ENCODE results near the gene C17orf107. TPM values are rescaled to one million over a fixed set of nuclear protein-coding genes. Genes with fewer than 3 reads are reported as not detected.

C17orf107 gene
- total and polyA plus RNA-seq, 2 of the 13 experiments (the other 11 are each of a cell fraction or from before 2014, with no cell fraction given) = 0.20 to 0.59 TPM

- TF ChIP-seq NRL (CRISPR knock-in tag; IDR thresholded peaks at IDR 0.05; ENCODE audit: borderline replicate concordance) (no peak), ZNF230 (CRISPR knock-in tag; IDR thresholded peaks at IDR 0.05) (no peak), HINFP (CRISPR knock-in tag; IDR thresholded peaks at IDR 0.05; ENCODE audit: low read depth) (no peak), RAD21 (CRISPR knock-in tag; IDR thresholded peaks at IDR 0.05) (no peak), SMYD3 (CRISPR knock-in tag; IDR thresholded peaks at IDR 0.05) (no peak), ZC3H13 (CRISPR knock-in tag; IDR thresholded peaks at IDR 0.05) (0 out of 2 replicates have a peak, but pooled peaks have one; percentile 38), SMAD3 (CRISPR knock-in tag; IDR thresholded peaks at IDR 0.05) (no peak), KMT2A (CRISPR knock-in tag; IDR thresholded peaks at IDR 0.05) (no peak), AKNA (CRISPR knock-in tag; IDR thresholded peaks at IDR 0.05; ENCODE audit: borderline replicate concordance) (no peak), ZMAT5 (CRISPR knock-in tag; IDR thresholded peaks at IDR 0.05; ENCODE audit: borderline replicate concordance, low read depth) (no peak), ZNF431 (CRISPR knock-in tag; IDR thresholded peaks at IDR 0.05; ENCODE audit: borderline replicate concordance, low read depth) (no peak), ETS1 (CRISPR knock-in tag; IDR thresholded peaks at IDR 0.05) (no peak), MBD4 (IDR thresholded peaks at IDR 0.05; ENCODE audit: borderline replicate concordance, low read length) (no peak), ETV6 (CRISPR knock-in tag; conservative IDR thresholded peaks at IDR 0.05) (no peak), KLF6 (CRISPR knock-in tag; IDR thresholded peaks at IDR 0.05) (no peak), NONO (IDR thresholded peaks at IDR 0.05) (no peak), NONO (CRISPR knock-in tag; conservative IDR thresholded peaks at IDR 0.05) (peak; percentile 76; the same call in 1 of the 2 replicates), NFE2L2 (IDR thresholded peaks at IDR 0.05; ENCODE audit: low read length) (no peak), AFF4 (CRISPR knock-in tag; IDR thresholded peaks at IDR 0.05) (no peak)
Measured at GRCh38 chr17:4950746-4951204, 51.4 kb downstream of the C17orf107 start, which contains the start of gene ENO3 (continued).

Measured in HepG2 (cell line).